Suppressor macrophage treated with lipopolysaccharide for 4 hours (primary cell): Measurements from ENCODE around the gene KRTAP5-10.
"Not testable (repeated sequence)": the region's sequence is repeated elsewhere in the genome, so short reads cannot be mapped to it uniquely, and the experiment has no call there.

ENCODE experiments used
- DNase-seq: peaks from one replicate; pipeline ENCODE4 v3.0.0-alpha.2; 2020

KRTAP5-10 gene

DNA sequence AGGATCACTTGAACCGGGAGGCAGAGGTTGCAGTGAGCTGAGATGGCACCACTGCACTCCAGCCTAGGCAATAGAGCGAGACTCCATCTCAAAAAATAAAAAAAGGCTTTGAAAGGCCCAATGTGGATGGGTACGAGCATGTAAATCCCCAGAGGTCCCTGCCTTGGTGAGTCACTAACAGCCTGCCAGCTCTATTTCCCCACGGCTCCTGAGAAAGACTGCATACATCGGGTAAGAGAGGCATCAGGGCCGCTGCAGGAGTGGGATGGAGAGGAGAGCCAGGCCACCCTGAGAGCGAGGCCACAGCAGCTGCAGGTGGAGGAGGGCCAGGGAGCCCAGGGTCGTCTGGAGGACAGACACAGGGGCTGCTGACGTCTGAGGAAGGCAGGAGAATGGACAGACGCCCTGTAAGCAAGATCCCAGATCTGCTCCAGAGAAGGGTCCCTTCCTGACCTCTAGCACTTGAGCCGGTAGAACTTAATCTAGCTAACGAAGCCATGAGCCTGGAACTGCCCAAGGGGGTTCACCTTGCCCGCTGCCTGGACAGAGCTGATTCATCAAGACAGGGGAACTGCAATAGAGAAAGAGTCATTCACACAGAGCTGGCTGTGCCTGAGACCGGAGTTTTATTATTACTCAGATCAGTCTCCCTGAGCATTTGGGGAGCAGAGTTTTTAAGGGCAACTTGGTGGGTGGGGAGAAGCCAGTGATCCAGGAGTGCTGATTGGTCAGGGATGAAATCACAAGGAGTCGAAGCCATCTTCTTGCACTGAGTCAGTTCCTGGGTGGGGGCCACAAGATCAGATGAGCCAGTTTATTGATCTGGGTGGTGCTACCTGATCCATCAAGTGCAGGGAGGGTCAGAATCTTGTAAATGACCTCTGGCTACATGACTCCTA, 22.2 kb upstream of the KRTAP5-10 start:
- DNase-seq, result peak; percentile 21

DNA sequence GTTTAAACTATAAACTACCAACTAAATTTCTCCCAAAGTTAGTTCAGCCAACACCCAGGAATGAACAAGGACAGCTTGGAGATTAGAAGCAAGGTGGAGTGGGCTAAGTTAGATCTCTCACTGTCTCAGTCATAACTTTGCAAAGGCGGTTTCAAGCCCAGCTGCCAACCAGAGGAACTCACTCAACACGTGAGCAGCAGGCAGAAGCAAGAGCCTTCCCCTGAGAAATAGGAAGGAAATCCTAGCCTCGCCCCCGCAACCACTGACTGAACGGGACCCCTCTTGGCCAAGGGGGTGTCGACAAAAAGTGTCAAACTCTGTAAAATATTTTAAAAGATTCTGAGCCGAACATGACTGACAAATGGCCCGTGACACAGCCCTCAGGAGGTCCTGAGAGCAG, 21.5 kb upstream of the KRTAP5-10 start:
- DNase-seq, result peak; percentile 35

DNA sequence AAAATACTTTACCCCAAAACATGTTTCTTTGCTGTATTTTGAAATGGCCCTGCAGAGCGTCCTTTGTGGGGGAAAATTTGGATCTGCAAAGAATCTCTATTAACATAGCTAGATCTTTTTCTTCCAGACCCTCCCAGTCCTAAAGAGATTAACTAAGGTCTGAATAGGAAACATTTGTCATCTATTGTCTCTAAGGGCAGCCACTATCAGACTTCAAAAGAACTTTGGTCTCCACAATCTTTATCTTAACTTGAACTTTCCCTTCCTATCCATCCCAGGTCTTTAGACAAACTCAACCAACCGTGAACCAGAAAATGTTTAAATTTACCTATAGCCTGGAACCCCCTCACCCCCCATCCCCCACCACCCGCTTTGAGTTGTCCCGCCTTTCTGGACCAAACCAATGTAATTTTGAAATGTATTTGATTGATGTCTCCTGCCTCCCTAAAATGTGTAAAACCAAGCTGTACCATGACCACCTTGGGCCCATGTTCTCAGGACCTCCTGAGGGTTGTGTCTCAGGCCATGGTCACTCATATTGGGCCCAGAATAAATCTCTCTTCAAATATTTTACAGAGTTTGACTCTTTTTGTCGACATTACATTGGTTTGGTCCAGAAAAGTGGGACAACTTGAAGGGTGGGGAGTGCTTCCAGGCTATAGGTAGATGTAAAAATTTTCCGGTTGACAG, 20.7 kb upstream of the KRTAP5-10 start:
- DNase-seq, result no peak

DNA sequence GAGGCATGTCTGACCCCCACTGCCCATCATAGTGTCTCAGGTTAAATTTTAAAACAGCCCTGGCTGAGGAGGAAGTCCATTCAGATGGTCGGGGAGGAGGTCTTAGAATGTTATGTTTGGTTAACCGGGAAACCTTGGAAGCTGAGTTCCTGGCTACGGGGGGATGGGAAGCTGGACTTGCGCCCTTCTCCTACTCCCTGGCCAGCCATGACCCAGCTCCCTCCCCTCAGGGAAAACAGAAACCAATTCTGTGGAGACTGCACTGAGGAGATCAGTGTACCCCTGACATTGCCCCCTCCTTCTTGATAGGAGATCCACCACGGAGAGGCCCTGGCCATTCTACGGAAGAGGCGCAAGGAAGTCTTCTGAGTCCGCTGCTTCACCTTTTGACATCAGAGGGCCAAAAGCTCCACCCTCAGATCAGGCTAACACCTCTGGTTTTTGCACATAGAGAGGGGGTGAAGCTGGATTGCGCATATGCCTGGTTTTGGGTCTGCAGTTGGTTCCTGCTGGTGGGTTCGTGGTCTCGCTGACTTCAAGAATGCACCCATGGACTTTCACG, 19.9 kb upstream of the KRTAP5-10 start:
- DNase-seq, result no peak

DNA sequence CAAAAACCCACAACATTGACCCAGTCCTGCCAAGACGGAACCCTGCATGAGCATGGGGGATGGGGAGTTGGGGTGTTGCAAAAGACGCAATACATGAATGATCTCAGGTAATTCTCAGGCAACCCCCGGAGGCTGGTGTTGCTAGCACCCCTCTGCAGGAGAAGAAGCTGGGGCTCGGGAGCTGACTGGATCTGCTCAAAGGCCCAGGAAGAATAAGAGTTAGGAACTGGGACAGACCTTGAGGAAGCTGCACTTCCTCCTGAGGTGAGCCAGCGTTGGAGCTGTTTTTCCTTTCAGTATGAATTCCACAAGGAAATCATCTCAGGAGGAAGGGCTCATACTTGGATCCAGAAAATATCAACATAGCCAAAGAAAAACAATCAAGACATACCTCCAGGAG, 17.2 kb upstream of the KRTAP5-10 start, which contains the start of gene KRTAP5-9:
TSS of gene KRTAP5-9 (plus strand) at position 301 of the 400 bp plus-strand sequence. CDS start 238 bp downstream, outside the sequence.
- DNase-seq, result no peak

DNA sequence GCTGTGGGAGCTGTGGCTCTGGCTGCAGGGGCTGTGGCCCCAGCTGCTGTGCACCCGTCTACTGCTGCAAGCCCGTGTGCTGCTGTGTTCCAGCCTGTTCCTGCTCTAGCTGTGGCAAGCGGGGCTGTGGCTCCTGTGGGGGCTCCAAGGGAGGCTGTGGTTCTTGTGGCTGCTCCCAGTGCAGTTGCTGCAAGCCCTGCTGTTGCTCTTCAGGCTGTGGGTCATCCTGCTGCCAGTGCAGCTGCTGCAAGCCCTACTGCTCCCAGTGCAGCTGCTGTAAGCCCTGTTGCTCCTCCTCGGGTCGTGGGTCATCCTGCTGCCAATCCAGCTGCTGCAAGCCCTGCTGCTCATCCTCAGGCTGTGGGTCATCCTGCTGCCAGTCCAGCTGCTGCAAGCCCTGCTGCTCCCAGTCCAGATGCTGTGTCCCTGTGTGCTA, 16.6 kb upstream of the KRTAP5-10 start:
- DNase-seq, result no peak

DNA sequence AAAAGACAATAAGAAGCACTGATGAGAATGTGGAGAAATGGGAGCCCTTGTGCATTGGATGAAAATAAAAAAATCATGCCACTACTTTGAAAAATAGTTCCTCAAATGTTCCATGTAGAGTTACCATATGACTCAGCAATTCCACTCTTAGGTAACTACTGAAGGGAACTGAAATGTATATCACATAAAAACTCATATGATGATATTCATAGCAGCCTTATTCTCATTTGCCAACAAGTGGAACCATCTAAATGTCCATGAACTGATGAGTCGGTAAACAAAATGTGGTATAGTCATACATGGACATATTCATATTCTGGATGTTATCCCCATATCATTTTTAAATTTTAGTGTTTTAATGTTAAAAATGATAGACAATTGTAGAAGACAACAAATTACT, 13.7 kb upstream of the KRTAP5-10 start:
- DNase-seq, result peak; percentile 73

DNA sequence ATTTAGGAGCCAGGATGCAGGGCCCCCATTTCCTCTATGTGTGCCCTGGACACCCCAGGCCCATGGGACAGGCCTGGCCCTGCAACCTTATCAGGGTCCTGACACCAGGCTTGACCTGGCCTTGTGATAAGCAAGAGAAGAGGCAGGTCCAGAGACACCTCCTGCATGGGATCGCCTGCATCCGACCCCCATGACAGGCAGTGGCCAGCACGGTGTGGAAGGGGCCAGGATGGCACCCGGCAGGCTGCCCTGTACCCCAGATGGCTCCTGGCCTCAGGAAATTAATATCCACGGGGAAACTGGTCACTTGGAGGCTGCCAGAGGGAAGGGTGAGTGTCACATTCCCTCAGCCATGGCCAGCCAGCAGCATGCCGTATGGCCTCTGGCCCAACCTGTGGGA, 10.4 kb upstream of the KRTAP5-10 start:
- no peak for DNase-seq

DNA sequence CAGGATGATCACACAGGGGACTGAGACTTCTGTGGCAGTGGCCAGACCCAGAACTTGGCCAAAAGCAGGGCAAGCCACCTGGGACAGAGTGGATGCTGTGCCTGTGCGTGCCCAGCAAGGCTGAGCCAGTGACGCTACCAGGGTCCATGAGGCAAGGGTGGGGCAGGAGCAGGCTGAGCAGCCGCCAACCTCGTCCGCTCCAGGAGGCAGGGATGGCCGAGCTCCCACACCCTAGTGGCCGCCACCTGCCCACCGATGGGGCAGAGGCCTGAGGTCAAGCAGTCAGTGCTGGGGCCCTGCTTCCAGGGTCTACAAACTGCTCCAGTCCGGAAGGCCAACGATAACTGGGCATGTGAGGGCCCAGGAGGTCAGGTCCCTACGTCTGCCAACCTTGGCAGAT, 9.9 kb upstream of the KRTAP5-10 start:
- no peak for DNase-seq

DNA sequence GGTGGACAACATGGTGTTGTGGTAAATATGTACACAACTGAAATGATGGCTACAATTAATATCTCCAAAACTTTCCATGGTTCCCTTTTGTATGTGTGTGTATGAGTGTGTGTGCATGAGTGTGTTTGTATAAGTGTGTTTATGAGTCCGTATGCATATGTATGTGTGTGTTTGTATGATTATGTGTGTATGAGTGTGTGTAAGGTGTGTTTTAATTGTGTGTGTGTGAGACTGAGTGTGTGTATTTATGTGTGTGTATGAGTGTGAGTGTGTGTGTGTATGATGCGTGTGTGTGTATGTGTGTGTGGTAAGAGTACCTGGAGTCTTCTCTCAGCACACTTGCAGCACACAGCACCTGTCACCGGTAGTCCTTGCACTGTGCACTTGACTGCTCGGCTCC, 9.3 kb upstream of the KRTAP5-10 start:
- DNase-seq, result no peak

DNA sequence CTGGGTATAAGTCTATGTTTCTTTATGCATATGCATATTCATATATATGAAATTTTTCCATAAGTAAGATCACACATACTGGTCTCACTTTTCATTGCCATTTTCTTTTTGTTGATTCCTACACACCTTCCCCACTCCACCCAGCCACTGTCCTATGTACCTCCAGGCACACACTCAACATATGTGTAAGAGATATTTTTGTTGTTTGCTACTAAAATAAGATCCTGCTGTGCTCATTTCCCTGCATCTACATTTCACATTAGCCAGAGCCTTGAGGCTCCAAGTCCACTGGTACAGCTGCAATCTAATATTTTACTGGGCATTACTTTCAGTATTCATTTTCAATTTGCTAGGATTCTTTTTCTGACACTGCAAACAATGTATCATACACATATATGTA, 8.1 kb upstream of the KRTAP5-10 start:
- no peak for DNase-seq

DNA sequence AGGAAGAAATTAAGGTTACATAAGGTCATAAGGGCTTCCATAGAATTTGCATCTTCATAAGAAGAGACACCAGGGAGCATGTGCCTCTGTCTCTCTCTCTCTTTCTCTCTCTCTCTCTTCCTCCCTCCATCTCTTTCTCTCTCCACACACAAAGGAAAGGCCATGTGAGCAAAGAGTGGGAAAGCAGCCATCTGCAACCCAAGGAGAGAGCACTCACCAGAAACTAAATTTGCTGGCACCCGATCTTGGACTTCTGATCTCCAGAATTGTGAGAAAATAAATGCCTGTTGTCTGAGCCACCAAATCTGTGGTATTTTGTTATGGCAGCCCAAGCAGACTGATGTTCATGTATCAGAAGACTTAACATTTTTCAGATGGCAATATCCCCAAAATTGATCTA, 6.4 kb upstream of the KRTAP5-10 start:
- no peak for DNase-seq

DNA sequence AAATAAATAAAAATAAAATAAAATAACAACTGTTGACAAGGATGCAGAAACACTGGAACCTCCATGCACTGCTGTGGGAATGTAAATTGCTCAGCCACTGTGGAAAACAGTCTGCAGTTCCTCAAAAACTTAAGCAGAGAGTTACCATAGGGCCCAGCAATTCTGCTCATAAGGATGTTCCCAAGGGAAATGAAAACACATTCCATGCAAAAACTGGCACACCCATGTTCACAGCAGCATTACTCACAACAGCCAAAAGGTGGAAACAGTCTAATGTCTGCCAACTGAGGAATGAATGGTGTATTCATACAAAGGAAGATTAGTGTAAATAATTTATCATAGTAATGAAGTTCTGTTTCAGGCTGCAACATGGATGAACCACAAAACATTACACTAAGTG, 3.2 kb upstream of the KRTAP5-10 start:
- DNase-seq, result no peak

DNA sequence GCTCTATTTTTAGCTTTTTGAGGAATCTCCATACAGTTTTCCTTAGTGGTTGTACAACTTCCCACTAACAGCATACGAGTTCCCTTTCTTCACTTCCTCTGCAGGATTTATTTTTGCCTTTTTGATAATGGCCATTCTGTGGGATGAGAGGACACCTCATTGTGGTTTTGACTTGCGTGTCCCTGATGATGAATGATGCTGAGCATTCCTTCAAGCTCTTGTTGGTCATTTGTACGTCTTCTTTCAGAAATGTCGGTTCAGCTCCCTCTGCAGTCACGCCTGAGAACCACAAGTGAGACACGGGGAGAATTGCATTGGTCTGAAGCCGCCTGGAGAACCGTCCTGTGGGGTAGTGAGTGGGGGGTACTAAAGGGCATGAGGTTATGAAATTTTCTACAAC, 2.0 kb upstream of the KRTAP5-10 start:
- DNase-seq, result peak; percentile 77

DNA sequence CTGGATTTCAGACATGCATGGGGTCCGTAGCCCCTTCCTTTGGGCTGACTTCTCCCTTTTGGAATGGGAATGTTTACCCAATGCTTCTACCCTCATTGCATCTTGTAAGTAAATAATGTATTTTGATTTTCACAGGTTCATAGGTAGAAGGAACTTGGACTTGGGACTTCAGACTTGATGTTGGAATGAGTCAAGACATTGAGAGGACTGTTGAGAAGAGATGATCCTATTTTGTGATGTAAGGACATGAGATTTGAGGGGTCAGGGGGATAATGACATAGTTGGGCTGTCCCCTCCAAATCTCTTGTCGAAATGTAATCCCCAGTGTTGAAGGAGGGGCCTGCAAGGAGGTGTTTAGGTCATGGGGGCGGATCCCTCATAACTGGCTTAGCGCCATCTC, 933 bp upstream of the KRTAP5-10 start:
- DNase-seq, result no peak

DNA sequence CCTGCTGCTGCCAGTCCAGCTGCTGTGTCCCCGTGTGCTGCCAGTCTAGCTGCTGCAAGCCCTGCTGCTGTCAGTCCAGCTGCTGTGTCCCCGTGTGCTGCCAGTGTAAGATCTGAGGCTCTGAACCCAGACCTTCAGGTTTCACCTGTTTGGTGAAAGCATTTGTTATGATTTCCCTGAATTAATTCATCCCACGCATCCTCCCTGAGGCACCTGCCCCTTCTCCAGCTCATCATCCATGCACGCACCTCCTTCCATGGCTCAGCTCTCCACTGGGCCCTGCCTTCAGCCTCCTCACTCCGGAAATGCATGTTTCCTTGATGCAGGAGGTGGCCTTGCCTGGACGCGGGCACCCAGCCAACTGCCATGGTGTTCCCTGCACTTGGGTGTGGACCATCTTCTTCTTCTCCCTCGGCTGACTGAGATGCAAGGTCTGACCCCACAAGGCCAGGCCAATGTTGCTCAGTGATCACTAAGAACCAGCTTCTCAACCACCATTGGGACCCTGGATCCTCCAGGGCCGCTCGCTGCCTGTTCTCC, 788 bp downstream of the KRTAP5-10 start:
- DNase-seq, result no peak

DNA sequence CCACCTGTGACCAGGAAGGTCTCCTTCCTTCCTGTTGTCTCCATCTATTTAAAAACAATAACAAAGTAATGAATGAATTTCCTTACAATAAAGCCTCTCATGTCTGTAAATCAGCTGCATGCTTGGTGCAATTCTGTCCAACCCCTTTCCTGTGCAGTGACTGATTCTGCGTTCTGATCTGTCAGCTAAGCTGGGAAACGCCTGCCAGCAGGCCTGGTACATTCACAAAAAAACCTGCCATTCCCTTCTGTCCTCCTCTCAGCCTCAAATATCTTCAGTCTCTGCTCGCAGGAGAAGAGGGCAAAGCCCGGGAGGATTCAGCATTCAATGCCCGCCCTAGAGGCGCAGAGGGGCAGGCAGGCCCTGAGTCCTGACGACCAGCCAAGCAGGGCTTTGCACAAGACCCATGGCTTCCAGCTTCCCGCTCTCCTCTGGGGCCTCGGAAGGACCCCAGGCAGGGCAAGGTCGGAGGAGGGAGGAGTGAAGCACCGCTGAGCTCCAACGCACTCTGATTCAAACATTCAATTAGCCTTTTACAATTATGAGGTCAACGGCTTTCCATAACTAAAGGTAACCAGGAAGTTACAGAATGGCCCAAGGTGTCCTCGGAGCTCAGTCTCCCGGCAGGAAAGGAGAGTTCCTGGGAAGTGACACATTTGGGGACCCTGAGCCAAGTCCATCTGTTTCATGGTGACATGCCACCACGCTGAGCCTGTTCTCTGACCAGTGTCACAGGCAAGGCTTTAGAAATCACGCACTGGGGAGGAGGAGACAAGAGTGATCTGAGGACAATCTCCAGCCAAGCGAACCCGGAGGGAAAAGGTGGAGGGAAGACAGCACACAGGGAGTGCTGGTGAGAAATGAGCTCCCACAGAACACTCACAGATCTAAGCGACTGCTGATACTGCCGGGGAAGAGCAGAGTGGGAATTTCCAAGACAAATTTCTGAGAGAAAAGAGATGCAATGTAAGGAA, 1.6 kb downstream of the KRTAP5-10 start:
- not testable (repeated sequence) for DNase-seq

DNA sequence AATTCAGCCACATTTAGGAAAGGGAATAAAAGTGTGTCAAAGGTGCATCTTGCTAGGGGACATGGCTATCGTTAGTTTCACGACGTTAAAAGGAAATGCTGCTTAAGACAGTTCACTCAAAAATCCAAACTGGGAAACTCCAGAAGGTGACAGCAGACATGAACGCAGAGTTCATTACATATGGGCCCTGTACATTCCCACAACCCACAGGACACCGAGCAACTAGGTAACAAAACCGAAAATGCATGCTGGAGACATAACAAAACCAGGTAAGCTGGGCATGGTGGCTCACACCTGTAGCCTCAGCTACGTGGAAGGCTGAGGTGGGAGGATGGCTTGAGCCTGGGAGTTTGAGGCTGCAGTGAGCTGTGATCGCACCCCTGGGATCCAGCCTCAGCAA, 2.3 kb downstream of the KRTAP5-10 start:
- not testable (repeated sequence) for DNase-seq

DNA sequence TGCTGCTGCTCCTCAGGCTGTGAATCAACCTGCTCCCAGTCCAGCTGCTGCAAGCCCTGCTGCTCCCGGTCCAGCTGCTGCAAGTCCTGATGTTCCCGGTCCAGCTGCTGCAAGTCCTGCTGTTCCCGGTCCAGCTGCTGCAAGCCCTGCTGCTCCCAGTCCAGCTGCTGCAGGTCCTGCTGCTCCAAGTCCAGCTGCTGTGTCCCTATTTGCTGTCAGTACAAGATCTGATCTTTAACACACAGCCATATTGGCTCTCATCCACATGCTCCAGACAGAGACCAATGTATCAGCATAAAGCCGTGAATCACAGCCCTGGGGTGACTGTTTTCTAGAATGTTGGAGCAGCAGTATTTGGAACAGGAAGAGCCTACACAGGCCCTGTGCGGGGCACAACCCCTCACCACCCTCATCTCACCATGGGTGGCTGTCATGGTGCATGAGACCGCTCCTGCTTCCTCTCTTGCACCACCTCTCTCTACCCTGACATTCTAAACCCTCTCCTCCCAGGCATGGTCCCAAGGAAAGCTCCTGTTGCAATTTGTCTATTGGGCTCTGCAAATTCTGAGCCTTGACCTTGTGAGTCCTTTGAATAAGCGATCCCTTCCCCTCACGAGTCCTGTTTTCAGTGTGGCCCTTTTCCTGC, 3.5 kb downstream of the KRTAP5-10 start:
- DNase-seq, result no peak

DNA sequence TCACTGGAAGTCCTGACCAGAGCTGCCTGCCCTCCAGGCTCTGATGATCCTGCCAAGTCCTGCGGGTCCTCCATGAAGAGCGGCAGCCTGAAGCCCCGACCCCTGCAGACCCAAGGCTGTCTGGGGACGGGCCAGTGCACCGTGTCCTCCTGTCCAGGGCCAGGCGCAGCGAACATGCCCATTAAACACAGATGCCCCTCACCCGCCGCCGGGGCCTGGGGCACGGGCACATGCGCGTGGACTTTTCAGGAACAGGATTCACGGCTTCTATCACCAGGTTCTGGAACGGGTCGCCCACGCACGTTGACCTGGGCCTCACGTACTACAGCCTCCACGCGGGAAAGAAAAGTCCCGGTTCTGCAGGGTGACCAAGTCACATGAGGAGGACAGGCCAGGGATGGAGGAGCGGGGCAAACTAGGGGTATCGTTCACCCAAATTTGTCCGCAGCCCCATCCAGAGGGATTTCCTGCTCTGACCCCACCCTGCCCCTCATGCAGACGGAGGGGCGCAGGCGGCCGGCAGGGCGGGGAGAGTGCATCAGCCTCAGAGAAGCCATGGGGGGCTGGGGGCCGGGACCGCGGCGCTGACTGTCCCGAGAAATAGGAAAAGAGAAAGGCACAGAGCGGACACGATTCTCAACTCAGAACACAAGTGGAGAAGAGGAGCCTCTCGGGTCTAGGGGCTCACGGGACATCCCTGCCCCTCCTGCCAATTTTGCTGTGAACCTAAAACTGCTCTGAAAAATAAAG, 5.9 kb downstream of the KRTAP5-10 start:
- not testable (repeated sequence) for DNase-seq

DNA sequence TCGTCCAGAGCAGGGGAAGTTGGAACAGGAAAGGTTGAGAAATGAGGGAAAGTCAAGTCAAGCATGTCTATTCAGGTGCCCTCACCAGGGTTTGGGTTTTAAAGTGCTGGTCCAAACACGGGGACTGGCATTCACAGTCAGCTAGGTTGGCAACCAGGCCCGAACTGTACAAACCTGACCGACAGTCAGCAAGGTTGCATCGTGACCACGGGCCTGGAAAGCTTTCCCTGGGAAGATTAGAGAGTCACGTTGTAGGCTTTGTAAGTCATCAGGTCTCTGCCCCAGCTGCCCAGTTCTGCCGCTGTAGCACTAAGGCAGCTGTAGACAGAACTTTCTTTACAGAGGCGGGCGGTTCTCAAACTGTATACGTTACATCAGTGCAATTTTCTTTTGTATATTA, 7.4 kb downstream of the KRTAP5-10 start:
- DNase-seq, result no peak
